ENCODE data around the gene CCL24.

Gene CCL24

GRCh38 chr7:75819711-75820110 is 6.1 kb upstream of the CCL24 start:
- TF ChIP-seq CTCF (IDR thresholded peaks at IDR 0.05; ENCODE audit: low read depth, low read length, poor library complexity, severe bottlenecking), result no peak
- no peak for TF ChIP-seq EZH2phosphoT487 (IDR thresholded peaks at IDR 0.05; ENCODE audit: borderline replicate concordance, low read length)
- no peaks in the 10 kb centered on the region for H3K79me2 ChIP-seq (ENCODE audit: control insufficient read depth, low read length)
- H4K20me1 ChIP-seq (ENCODE audit: control insufficient read depth, insufficient read depth, low read depth, low read length), result no peaks in the 10 kb centered on the region
- no peak overlapping the region for H3K4me3 ChIP-seq (ENCODE audit: low read length)
- H3K36me3 ChIP-seq (ENCODE audit: control insufficient read depth, low read length), result no peaks in the 10 kb centered on the region
- no peaks in the 10 kb centered on the region for H3K9me2 ChIP-seq (replicated peaks; ENCODE audit: control insufficient read depth, low read length)
- no peak overlapping the region for H3K27ac ChIP-seq (ENCODE audit: low read depth, low read length)
- peaks cover 10% of the 10 kb centered on the region; the same call in 1 of the 2 replicates for H3K27me3 ChIP-seq (ENCODE audit: control insufficient read depth, low read length)
- no peaks in the 10 kb centered on the region for H3K9me3 ChIP-seq (ENCODE audit: control insufficient read depth, insufficient read depth, low read length)
- H3F3A ChIP-seq (ENCODE audit: control insufficient read depth, insufficient read depth), result no peaks in the 10 kb centered on the region
- H3K4me1 ChIP-seq (ENCODE audit: control insufficient read depth, low read length), result peaks cover 5% of the 10 kb centered on the region
- H3K4me2 ChIP-seq (ENCODE audit: low read length), result no peak overlapping the region

- no peaks in the 10 kb centered on the region for H3F3A ChIP-seq (ENCODE audit: control insufficient read depth, insufficient read depth)
- no peak for TF ChIP-seq EZH2phosphoT487 (IDR thresholded peaks at IDR 0.05; ENCODE audit: borderline replicate concordance, low read length)
- no peak for TF ChIP-seq CTCF (IDR thresholded peaks at IDR 0.05; ENCODE audit: low read depth, low read length, poor library complexity, severe bottlenecking)
- H4K20me1 ChIP-seq (ENCODE audit: control insufficient read depth, insufficient read depth, low read depth, low read length), result no peaks in the 10 kb centered on the region
- H3K4me3 ChIP-seq (ENCODE audit: low read length), result no peak overlapping the region
- no peak overlapping the region for H3K27ac ChIP-seq (ENCODE audit: low read depth, low read length)
- H3K4me1 ChIP-seq (ENCODE audit: control insufficient read depth, low read length), result peaks cover 8% of the 10 kb centered on the region
- no peaks in the 10 kb centered on the region for H3K9me2 ChIP-seq (replicated peaks; ENCODE audit: control insufficient read depth, low read length)
- no peaks in the 10 kb centered on the region for H3K9me3 ChIP-seq (ENCODE audit: control insufficient read depth, insufficient read depth, low read length)
- no peaks in the 10 kb centered on the region for H3K36me3 ChIP-seq (ENCODE audit: control insufficient read depth, low read length)
- H3K27me3 ChIP-seq (ENCODE audit: control insufficient read depth, low read length), result peaks cover 10% of the 10 kb centered on the region; the same call in 1 of the 2 replicates
- H3K79me2 ChIP-seq (ENCODE audit: control insufficient read depth, low read length), result no peaks in the 10 kb centered on the region
- no peak overlapping the region for H3K4me2 ChIP-seq (ENCODE audit: low read length)
Observed at GRCh38 chr7:75818472-75818871, 4.9 kb upstream of the CCL24 start.

DNA sequence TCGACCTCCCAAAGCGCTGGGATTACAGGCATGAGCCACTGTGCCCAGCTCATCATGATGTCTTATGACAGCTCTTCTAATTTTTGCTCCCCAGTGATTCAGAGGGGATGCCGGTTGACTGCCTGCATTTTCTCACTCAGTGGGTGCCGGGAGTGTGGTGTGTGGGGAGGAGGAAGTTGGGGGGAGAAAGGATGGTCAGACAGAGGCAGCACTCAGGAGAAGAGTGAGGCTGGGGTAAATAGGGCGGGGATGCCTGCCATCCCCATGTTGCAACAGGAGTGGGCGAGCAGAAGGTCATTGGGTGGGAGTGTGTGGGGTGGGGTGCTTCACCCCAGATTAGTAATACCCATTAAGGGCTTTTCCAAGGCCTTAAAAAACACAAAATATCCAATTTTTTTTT is 3.5 kb upstream of the CCL24 start:
- Histone ChIP-seq H3K4me1 (ENCODE audit: control insufficient read depth, low read length) (peaks cover 8% of the 10 kb centered on the region), H3F3A (ENCODE audit: control insufficient read depth, insufficient read depth) (no peaks in the 10 kb centered on the region), H3K79me2 (ENCODE audit: control insufficient read depth, low read length) (no peaks in the 10 kb centered on the region), H3K4me3 (ENCODE audit: low read length) (no peak overlapping the region), H3K36me3 (ENCODE audit: control insufficient read depth, low read length) (no peaks in the 10 kb centered on the region), H3K9me3 (ENCODE audit: control insufficient read depth, insufficient read depth, low read length) (no peaks in the 10 kb centered on the region), H4K20me1 (ENCODE audit: control insufficient read depth, insufficient read depth, low read depth, low read length) (no peaks in the 10 kb centered on the region), H3K9me2 (replicated peaks; ENCODE audit: control insufficient read depth, low read length) (no peaks in the 10 kb centered on the region), H3K4me2 (ENCODE audit: low read length) (no peak overlapping the region), H3K27me3 (ENCODE audit: control insufficient read depth, low read length) (peaks cover 10% of the 10 kb centered on the region; the same call in 1 of the 2 replicates), H3K27ac (ENCODE audit: low read depth, low read length) (no peak overlapping the region)
- TF ChIP-seq EZH2phosphoT487 (IDR thresholded peaks at IDR 0.05; ENCODE audit: borderline replicate concordance, low read length), result no peak
- no peak for TF ChIP-seq CTCF (IDR thresholded peaks at IDR 0.05; ENCODE audit: low read depth, low read length, poor library complexity, severe bottlenecking)

Measured in DOHH2 (cell line).